Measurements from ENCODE around the gene SLC45A1. TPM values are rescaled to one million over a fixed set of nuclear protein-coding genes. Genes with fewer than 3 reads are reported as not detected.

SLC45A1 gene
- total RNA-seq, 4 donors from 2014 or later = 5.8 to 9.8 (median 6.7) TPM

GRCh38 chr1:8348047-8348776 lies 30.3 kb downstream of the SLC45A1 start:
- H3K9me3 ChIP-seq = no peaks in the 10 kb centered on the region
- H3K4me1 ChIP-seq = peaks cover 0 to 76% (median 21%) of the 10 kb centered on the region in 3 donors
- no peak for ATAC-seq
- WGBS, 2 donors (ENCODE audit: low coverage in 1 of 2) = 74 to 100% methylated on average over 1 to 4 of the region's 21 CpGs
- peaks cover 0 to 13% of the 10 kb centered on the region in 2 donors for H3K36me3 ChIP-seq
- H3K27me3 ChIP-seq = no peaks in the 10 kb centered on the region
- H3K4me3 ChIP-seq = no peak overlapping the region
- peak overlapping the region in 2 of 4 donors; percentile 92 to 94 for H3K27ac ChIP-seq
- peak; percentile 20 for TF ChIP-seq POLR2AphosphoS5 (IDR thresholded peaks at IDR 0.05)
- TF ChIP-seq, protein P1, sequence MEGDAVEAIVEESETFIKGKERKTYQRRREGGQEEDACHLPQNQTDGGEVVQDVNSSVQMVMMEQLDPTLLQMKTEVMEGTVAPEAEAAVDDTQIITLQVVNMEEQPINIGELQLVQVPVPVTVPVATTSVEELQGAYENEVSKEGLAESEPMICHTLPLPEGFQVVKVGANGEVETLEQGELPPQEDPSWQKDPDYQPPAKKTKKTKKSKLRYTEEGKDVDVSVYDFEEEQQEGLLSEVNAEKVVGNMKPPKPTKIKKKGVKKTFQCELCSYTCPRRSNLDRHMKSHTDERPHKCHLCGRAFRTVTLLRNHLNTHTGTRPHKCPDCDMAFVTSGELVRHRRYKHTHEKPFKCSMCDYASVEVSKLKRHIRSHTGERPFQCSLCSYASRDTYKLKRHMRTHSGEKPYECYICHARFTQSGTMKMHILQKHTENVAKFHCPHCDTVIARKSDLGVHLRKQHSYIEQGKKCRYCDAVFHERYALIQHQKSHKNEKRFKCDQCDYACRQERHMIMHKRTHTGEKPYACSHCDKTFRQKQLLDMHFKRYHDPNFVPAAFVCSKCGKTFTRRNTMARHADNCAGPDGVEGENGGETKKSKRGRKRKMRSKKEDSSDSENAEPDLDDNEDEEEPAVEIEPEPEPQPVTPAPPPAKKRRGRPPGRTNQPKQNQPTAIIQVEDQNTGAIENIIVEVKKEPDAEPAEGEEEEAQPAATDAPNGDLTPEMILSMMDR (IDR thresholded peaks at IDR 0.05) = no peak

- H3K9me3 ChIP-seq = no peaks in the 10 kb centered on the region
- no peak overlapping the region for H3K4me3 ChIP-seq
- WGBS, 2 donors (ENCODE audit: low coverage in 1 of 2) = 36 to 51% methylated on average over 11 to 14 of the region's 21 CpGs
- H3K27me3 ChIP-seq = no peaks in the 10 kb centered on the region
- H3K27ac ChIP-seq = peak overlapping the region in 2 of 4 donors; percentile 92 to 94
- TF ChIP-seq, protein P1 (IDR thresholded peaks at IDR 0.05) = peak in 3 of 4 experiments; percentile 88 to 97 (median 90)
- TF ChIP-seq POLR2AphosphoS5 (IDR thresholded peaks at IDR 0.05) = no peak
- ATAC-seq = peak; percentile 45
- peaks cover 0 to 20% of the 10 kb centered on the region in 2 donors for H3K36me3 ChIP-seq
- H3K4me1 ChIP-seq = peaks cover 0 to 76% (median 24%) of the 10 kb centered on the region in 3 donors
Observed at GRCh38 chr1:8348777-8349472, 31.0 kb downstream of the SLC45A1 start.

DNA sequence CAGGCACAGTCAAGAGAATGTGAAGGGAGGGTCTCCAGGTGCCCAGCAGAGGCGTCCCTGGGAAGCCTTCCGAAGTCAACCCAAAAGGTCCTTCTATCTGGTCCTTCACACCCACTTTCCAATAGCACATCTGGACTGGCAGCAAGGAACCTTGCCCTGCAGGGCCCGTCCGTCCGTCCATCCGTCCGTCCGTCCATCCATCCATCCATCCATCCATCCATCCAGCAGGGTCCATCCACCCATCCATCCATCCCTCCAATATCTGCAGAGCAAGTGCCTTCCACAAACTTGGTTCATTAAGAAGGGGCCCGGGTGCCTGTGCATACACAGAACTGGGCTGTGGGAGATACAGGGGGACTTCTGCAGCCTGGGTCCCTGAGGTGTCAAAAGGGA lies 31.6 kb downstream of the SLC45A1 start:
- no peak for ATAC-seq
- Histone ChIP-seq H3K36me3 (peaks cover 0 to 26% of the 10 kb centered on the region in 2 donors), H3K4me1 (peaks cover 0 to 76% (median 20%) of the 10 kb centered on the region in 3 donors), H3K9me3 (no peaks in the 10 kb centered on the region), H3K27ac (peak overlapping the region in 3 of 4 donors; percentile 76 to 94 (median 92)), H3K27me3 (no peaks in the 10 kb centered on the region), H3K4me3 (no peak overlapping the region)
- TF ChIP-seq EP300 (IDR thresholded peaks at IDR 0.05) (no peak), POLR2A (IDR thresholded peaks at IDR 0.05) (no peak), POLR2AphosphoS5 (IDR thresholded peaks at IDR 0.05) (no peak)
- TF ChIP-seq, protein P1 (IDR thresholded peaks at IDR 0.05) = no peak
- WGBS, 2 donors (ENCODE audit: low coverage in 1 of 2) = 89% methylated on average over 6 of the region's 9 CpGs; no CpG with 5 or more reads in 1 of the 2 donors

- TF ChIP-seq POLR2AphosphoS5 (IDR thresholded peaks at IDR 0.05) (peak; percentile 55), POLR2A (IDR thresholded peaks at IDR 0.05) (no peak)
- Histone ChIP-seq H3K27ac (peak overlapping the region in 3 of 4 donors; percentile 76 to 94 (median 92)), H3K9me3 (no peaks in the 10 kb centered on the region), H3K36me3 (peaks cover 0 to 31% of the 10 kb centered on the region in 2 donors), H3K4me3 (no peak overlapping the region), H3K27me3 (no peaks in the 10 kb centered on the region), H3K4me1 (peaks cover 0 to 80% (median 20%) of the 10 kb centered on the region in 3 donors)
- WGBS, 2 donors (ENCODE audit: low coverage in 1 of 2) = 60% methylated on average over 2 of the region's 14 CpGs; no CpG with 5 or more reads in 1 of the 2 donors
- peak; percentile 51 for ATAC-seq
Observed at GRCh38 chr1:8349961-8350360, 32.0 kb downstream of the SLC45A1 start.

GRCh38 chr1:8350914-8351684 lies 33.2 kb downstream of the SLC45A1 start:
- TF ChIP-seq POLR2AphosphoS5 (IDR thresholded peaks at IDR 0.05) = peak; percentile 46
- no peak for TF ChIP-seq EP300 (IDR thresholded peaks at IDR 0.05)
- TF ChIP-seq POLR2A (IDR thresholded peaks at IDR 0.05) = no peak
- TF ChIP-seq, protein P1 (IDR thresholded peaks at IDR 0.05) = no peak
- Histone ChIP-seq H3K4me3 (no peak overlapping the region), H3K36me3 (peaks cover 0 to 42% of the 10 kb centered on the region in 2 donors), H3K27me3 (no peaks in the 10 kb centered on the region), H3K27ac (peak overlapping the region in 3 of 4 donors; percentile 76 to 94 (median 92)), H3K9me3 (no peaks in the 10 kb centered on the region), H3K4me1 (peaks cover 0 to 92% (median 20%) of the 10 kb centered on the region in 3 donors)
- ATAC-seq = no peak
- 84 to 100% methylated on average over 1 to 6 of the region's 24 CpGs for WGBS, 2 donors (ENCODE audit: low coverage in 1 of 2)

All from gastroesophageal sphincter (tissue), 4 donors.